ENCODE results near the gene MYO1D. TPM values are rescaled to one million over a fixed set of nuclear protein-coding genes. Genes with fewer than 3 reads are reported as not detected.
A peak's percentile ranks its signal among the peaks of the same experiment; 100 is the strongest.

The MYO1D gene
- total RNA-seq, 1 experiment from 2014 or later: 29.9 TPM

DNA sequence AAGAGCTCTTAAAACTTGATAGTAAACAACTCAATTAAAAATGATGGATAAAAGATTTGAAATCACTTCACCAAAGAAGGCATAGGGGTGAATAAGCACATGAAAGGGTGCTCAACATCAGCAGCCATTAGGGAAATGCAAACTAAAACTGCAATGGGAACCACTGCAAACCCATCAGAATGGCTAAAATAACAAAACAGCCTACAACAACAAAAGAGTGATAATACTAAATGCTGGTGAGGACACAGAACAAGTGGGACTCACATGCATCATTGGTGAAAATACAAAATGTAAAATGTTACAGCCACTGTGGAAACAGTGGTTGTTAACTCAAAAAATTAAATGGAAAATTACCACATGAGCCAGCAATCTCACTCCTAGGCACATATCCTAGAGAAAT, 268.7 kb downstream of the MYO1D start (continued):
- TF ChIP-seq FOXP4 (CRISPR knock-in tag; IDR thresholded peaks at IDR 0.05) (no peak), IRF2 (CRISPR knock-in tag; IDR thresholded peaks at IDR 0.05; ENCODE audit: borderline replicate concordance, low read depth) (no peak), ZNF121 (CRISPR knock-in tag; IDR thresholded peaks at IDR 0.05) (no peak), NR1H2 (CRISPR knock-in tag; IDR thresholded peaks at IDR 0.05) (no peak), TP53 (CRISPR knock-in tag; IDR thresholded peaks at IDR 0.05) (no peak)
- TF ChIP-seq, protein P1, sequence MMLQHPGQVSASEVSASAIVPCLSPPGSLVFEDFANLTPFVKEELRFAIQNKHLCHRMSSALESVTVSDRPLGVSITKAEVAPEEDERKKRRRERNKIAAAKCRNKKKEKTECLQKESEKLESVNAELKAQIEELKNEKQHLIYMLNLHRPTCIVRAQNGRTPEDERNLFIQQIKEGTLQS (CRISPR knock-in tag; conservative IDR thresholded peaks at IDR 0.05): no peak

DNA sequence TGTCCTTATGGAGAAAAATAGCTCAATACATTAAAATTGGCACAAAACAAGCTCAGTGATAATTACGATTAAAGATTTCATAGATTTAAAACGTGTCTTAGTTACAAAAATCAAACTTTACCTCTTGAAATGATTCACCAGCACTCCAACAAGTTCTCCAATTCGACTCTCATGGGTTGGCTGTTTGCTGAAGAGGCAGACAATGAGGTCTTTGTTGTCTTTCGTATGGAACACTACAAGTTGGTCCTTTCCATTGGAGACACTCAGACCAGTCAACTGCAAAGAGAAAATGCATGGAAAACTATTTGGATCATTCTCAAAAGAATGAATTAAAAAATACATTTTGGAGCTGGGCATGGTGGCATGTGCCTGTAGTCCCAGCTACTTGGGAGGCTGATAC, 272.0 kb downstream of the MYO1D start:
- Mint-ChIP-seq H3K27ac (no peak overlapping the region), H3K4me1 (peaks cover 5% of the 10 kb centered on the region; the same call in 1 of the 2 replicates), H3K4me3 (no peak overlapping the region), H3K36me3 (peaks cover 5% of the 10 kb centered on the region), H3K27me3 (ENCODE audit: low read depth) (no peaks in the 10 kb centered on the region; the same call in 1 of the 2 replicates), H3K9me3 (peaks cover 15% of the 10 kb centered on the region)
- POLR2A ChIA-PET: interaction anchor here (0.6 kb wide), 1 partner anchor 85 kb away, joined by 3 read pairs; no protein-coding TSS in a partner anchor
- CTCF ChIA-PET: interaction anchor here (0.8 to 1.1 kb wide), 2 partner anchors 161 to 332 kb away, joined by 3 to 4 read pairs; no protein-coding TSS in a partner anchor
- DNase-seq (ENCODE audit: low spot score) (no peak), ATAC-seq (no peak)
- no peak for TF ChIP-seq MAX (CRISPR knock-in tag; IDR thresholded peaks at IDR 0.05)
- TF ChIP-seq, protein P2, sequence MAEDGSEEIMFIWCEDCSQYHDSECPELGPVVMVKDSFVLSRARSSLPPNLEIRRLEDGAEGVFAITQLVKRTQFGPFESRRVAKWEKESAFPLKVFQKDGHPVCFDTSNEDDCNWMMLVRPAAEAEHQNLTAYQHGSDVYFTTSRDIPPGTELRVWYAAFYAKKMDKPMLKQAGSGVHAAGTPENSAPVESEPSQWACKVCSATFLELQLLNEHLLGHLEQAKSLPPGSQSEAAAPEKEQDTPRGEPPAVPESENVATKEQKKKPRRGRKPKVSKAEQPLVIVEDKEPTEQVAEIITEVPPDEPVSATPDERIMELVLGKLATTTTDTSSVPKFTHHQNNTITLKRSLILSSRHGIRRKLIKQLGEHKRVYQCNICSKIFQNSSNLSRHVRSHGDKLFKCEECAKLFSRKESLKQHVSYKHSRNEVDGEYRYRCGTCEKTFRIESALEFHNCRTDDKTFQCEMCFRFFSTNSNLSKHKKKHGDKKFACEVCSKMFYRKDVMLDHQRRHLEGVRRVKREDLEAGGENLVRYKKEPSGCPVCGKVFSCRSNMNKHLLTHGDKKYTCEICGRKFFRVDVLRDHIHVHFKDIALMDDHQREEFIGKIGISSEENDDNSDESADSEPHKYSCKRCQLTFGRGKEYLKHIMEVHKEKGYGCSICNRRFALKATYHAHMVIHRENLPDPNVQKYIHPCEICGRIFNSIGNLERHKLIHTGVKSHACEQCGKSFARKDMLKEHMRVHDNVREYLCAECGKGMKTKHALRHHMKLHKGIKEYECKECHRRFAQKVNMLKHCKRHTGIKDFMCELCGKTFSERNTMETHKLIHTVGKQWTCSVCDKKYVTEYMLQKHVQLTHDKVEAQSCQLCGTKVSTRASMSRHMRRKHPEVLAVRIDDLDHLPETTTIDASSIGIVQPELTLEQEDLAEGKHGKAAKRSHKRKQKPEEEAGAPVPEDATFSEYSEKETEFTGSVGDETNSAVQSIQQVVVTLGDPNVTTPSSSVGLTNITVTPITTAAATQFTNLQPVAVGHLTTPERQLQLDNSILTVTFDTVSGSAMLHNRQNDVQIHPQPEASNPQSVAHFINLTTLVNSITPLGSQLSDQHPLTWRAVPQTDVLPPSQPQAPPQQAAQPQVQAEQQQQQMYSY (CRISPR knock-in tag; IDR thresholded peaks at IDR 0.05): no peak

DNA sequence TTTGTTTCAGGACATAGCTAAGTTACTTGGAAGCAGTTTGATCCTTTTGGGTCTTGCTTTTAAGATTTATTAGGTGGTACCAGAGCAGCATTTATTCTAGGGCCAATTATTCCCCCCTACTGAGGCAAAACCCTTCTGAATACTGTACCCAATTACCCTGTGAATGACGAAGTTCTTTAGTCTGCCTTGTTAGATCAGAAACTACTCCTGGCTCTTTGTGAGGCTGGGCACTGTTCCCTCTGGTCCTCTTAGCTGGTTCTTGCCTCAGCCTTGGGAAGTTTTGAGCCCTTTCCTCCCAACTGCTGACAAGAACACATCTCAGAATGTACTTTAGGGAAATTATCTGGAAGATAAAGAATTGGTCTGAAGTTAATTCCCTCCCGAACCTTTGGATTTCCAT, 274.5 kb downstream of the MYO1D start:
- ATAC-seq: peak; percentile 39; the same call in 1 of the 2 replicates
- no peak overlapping the region for H3K4me3 Mint-ChIP-seq
- peaks cover 11% of the 10 kb centered on the region for H3K9me3 Mint-ChIP-seq
- ChIA-PET POLR2A (no interaction called here), CTCF (no interaction called here)
- no peak for DNase-seq (ENCODE audit: low spot score)
- no peaks in the 10 kb centered on the region; the same call in 1 of the 2 replicates for H3K27me3 Mint-ChIP-seq (ENCODE audit: low read depth)
- peaks cover 4% of the 10 kb centered on the region; the same call in 1 of the 2 replicates for H3K4me1 Mint-ChIP-seq
- peaks cover 6% of the 10 kb centered on the region for H3K36me3 Mint-ChIP-seq
- H3K27ac Mint-ChIP-seq: no peak overlapping the region
- no peak for TF ChIP-seq TP53 (CRISPR knock-in tag; IDR thresholded peaks at IDR 0.05)
- TF ChIP-seq, protein P3, sequence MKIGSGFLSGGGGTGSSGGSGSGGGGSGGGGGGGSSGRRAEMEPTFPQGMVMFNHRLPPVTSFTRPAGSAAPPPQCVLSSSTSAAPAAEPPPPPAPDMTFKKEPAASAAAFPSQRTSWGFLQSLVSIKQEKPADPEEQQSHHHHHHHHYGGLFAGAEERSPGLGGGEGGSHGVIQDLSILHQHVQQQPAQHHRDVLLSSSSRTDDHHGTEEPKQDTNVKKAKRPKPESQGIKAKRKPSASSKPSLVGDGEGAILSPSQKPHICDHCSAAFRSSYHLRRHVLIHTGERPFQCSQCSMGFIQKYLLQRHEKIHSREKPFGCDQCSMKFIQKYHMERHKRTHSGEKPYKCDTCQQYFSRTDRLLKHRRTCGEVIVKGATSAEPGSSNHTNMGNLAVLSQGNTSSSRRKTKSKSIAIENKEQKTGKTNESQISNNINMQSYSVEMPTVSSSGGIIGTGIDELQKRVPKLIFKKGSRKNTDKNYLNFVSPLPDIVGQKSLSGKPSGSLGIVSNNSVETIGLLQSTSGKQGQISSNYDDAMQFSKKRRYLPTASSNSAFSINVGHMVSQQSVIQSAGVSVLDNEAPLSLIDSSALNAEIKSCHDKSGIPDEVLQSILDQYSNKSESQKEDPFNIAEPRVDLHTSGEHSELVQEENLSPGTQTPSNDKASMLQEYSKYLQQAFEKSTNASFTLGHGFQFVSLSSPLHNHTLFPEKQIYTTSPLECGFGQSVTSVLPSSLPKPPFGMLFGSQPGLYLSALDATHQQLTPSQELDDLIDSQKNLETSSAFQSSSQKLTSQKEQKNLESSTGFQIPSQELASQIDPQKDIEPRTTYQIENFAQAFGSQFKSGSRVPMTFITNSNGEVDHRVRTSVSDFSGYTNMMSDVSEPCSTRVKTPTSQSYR (CRISPR knock-in tag; IDR thresholded peaks at IDR 0.05): no peak
- TF ChIP-seq, protein P4, sequence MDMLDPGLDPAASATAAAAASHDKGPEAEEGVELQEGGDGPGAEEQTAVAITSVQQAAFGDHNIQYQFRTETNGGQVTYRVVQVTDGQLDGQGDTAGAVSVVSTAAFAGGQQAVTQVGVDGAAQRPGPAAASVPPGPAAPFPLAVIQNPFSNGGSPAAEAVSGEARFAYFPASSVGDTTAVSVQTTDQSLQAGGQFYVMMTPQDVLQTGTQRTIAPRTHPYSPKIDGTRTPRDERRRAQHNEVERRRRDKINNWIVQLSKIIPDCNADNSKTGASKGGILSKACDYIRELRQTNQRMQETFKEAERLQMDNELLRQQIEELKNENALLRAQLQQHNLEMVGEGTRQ (CRISPR knock-in tag; IDR thresholded peaks at IDR 0.05): no peak
- no peak for TF ChIP-seq ZNF512 (CRISPR knock-in tag; IDR thresholded peaks at IDR 0.05; ENCODE audit: borderline replicate concordance)
- TF ChIP-seq, protein P5, sequence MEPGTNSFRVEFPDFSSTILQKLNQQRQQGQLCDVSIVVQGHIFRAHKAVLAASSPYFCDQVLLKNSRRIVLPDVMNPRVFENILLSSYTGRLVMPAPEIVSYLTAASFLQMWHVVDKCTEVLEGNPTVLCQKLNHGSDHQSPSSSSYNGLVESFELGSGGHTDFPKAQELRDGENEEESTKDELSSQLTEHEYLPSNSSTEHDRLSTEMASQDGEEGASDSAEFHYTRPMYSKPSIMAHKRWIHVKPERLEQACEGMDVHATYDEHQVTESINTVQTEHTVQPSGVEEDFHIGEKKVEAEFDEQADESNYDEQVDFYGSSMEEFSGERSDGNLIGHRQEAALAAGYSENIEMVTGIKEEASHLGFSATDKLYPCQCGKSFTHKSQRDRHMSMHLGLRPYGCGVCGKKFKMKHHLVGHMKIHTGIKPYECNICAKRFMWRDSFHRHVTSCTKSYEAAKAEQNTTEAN (CRISPR knock-in tag; IDR thresholded peaks at IDR 0.05): no peak
- TF ChIP-seq ZNF416 (CRISPR knock-in tag; IDR thresholded peaks at IDR 0.05): no peak
- TF ChIP-seq SOX15 (CRISPR knock-in tag; IDR thresholded peaks at IDR 0.05): no peak
- no peak for TF ChIP-seq TEAD4 (CRISPR knock-in tag; IDR thresholded peaks at IDR 0.05)
- no peak for TF ChIP-seq KAT7 (CRISPR knock-in tag; IDR thresholded peaks at IDR 0.05; ENCODE audit: borderline replicate concordance)
- no peak for TF ChIP-seq TCF7 (CRISPR knock-in tag; IDR thresholded peaks at IDR 0.05; ENCODE audit: low read depth)
- no peak for TF ChIP-seq ZNF671 (CRISPR knock-in tag; IDR thresholded peaks at IDR 0.05)
- no peak for TF ChIP-seq RELA (CRISPR knock-in tag; IDR thresholded peaks at IDR 0.05; ENCODE audit: borderline replicate concordance)
- TF ChIP-seq MYBL2 (CRISPR knock-in tag; IDR thresholded peaks at IDR 0.05): no peak
